Stimulated activated CD4-positive, alpha-beta T cell treated with anti-CD3 and anti-CD28 coated beads, Interleukin-1b, Interleukin-23, amount 100 ng/mL, for 1 hour (primary cell): ENCODE results near the gene TFAP2E.

Experiments used
- DNase-seq, 2 donors: peaks; one replicate each; pipeline ENCODE4 v3.0.0-alpha.2; 2020; ENCODE audit warnings: low read depth in 2 of 2

TFAP2E gene

GRCh38 chr1:35595684-35596083 lies 22.6 kb downstream of the TFAP2E start:
- DNase-seq, result no peak

GRCh38 chr1:35597870-35598269 lies 24.8 kb downstream of the TFAP2E start:
- no peak for DNase-seq

GRCh38 chr1:35598895-35599294 lies 25.8 kb downstream of the TFAP2E start:
- DNase-seq, result no peak

- DNase-seq, result no peak
Measured at GRCh38 chr1:35599411-35599810, 26.3 kb downstream of the TFAP2E start.

- no peak for DNase-seq
Measured at GRCh38 chr1:35600593-35600992, 27.5 kb downstream of the TFAP2E start.

GRCh38 chr1:35603468-35603867 lies 30.4 kb downstream of the TFAP2E start:
- DNase-seq, result no peak

- no peak for DNase-seq
Measured at GRCh38 chr1:35603941-35604340, 30.8 kb downstream of the TFAP2E start.

GRCh38 chr1:35605071-35605866 lies 32.2 kb downstream of the TFAP2E start:
- no peak for DNase-seq

- DNase-seq, result no peak
Measured at GRCh38 chr1:35605867-35606182, 32.7 kb downstream of the TFAP2E start.

- no peak for DNase-seq
Measured at GRCh38 chr1:35611655-35612054, 38.5 kb downstream of the TFAP2E start.

GRCh38 chr1:35615440-35615839 lies 42.3 kb downstream of the TFAP2E start:
- no peak for DNase-seq

GRCh38 chr1:35619237-35620121 lies 46.4 kb downstream of the TFAP2E start:
- DNase-seq, result no peak

- DNase-seq, result no peak
Measured at GRCh38 chr1:35622510-35623178, 49.5 kb downstream of the TFAP2E start.

GRCh38 chr1:35623832-35624231 lies 50.7 kb downstream of the TFAP2E start:
- no peak for DNase-seq

- DNase-seq, result no peak
Measured at GRCh38 chr1:35629051-35629450, 55.9 kb downstream of the TFAP2E start.

- no peak for DNase-seq
Measured at GRCh38 chr1:35631396-35631795, 58.3 kb downstream of the TFAP2E start.

- DNase-seq, result no peak
Measured at GRCh38 chr1:35633547-35633946, 60.4 kb downstream of the TFAP2E start.

GRCh38 chr1:35637401-35637809 lies 64.3 kb downstream of the TFAP2E start:
- DNase-seq, result no peak

- no peak for DNase-seq
Measured at GRCh38 chr1:35640380-35641232, 67.5 kb downstream of the TFAP2E start.

- DNase-seq, result peak; percentile 83 to 92
Measured at GRCh38 chr1:35641233-35641866, 68.2 kb downstream of the TFAP2E start, which contains the start of gene PSMB2. PSMB2 (minus strand) TSS chr1:35641526; CDS start chr1:35641432, 94 bp downstream.

- DNase-seq, result peak in 1 of 2 donors; percentile 4
Measured at GRCh38 chr1:35642471-35642955, 69.4 kb downstream of the TFAP2E start.
